Measurements from ENCODE around the gene KCNJ9.
"Not testable (repeated sequence)": the region's sequence is repeated elsewhere in the genome, so short reads cannot be mapped to it uniquely, and the experiment has no call there.

The KCNJ9 gene

DNA sequence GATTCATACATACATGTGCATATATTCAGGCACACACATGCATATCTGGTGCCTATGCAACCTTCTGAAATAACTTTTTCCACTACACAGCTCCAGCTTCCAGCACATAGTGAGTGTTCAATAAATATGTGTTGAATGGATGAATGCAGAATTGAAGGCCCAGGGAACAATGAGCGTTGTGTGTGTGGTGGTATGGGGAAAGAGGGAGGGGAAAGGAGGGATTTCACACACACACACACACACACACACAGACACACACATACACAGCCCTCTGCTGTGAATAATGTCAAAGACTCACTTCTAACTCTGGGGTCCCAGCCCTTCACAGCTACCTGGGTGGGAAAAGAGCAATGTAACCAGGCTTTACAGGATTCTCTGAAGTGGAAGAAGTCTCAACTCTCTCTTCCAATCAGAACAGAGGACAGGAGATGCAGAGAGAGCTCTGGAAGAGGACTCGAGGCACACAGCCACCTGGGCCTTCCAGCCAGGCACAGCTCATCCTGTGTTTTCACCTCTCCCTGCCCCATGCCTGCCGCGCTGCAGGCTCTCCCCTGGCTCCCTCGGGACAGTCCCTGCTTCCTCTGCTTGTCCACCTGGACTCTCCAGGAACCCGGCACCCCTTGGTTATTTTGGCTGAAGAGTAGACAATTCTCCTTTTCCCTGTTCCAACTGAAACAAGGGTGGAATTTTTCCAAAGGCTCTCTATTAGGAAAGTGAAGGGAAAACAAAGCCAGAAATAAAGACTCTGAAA, 22.5 kb downstream of the KCNJ9 start:
- no peak for DNase-seq (ENCODE audit: low spot score)
- ChIA-PET POLR2A (ENCODE audit: low non-redundant PET) (no interaction called here), CTCF (interaction anchor here (0.9 to 1.5 kb wide), 2 partner anchors 18 to 115 kb away, joined by 3 read pairs; no protein-coding TSS in a partner anchor)
- no peak overlapping the region for H3K27ac ChIP-seq
- TF ChIP-seq, protein P1, sequence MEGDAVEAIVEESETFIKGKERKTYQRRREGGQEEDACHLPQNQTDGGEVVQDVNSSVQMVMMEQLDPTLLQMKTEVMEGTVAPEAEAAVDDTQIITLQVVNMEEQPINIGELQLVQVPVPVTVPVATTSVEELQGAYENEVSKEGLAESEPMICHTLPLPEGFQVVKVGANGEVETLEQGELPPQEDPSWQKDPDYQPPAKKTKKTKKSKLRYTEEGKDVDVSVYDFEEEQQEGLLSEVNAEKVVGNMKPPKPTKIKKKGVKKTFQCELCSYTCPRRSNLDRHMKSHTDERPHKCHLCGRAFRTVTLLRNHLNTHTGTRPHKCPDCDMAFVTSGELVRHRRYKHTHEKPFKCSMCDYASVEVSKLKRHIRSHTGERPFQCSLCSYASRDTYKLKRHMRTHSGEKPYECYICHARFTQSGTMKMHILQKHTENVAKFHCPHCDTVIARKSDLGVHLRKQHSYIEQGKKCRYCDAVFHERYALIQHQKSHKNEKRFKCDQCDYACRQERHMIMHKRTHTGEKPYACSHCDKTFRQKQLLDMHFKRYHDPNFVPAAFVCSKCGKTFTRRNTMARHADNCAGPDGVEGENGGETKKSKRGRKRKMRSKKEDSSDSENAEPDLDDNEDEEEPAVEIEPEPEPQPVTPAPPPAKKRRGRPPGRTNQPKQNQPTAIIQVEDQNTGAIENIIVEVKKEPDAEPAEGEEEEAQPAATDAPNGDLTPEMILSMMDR (conservative IDR thresholded peaks at IDR 0.05; ENCODE audit: low read depth) = no peak

DNA sequence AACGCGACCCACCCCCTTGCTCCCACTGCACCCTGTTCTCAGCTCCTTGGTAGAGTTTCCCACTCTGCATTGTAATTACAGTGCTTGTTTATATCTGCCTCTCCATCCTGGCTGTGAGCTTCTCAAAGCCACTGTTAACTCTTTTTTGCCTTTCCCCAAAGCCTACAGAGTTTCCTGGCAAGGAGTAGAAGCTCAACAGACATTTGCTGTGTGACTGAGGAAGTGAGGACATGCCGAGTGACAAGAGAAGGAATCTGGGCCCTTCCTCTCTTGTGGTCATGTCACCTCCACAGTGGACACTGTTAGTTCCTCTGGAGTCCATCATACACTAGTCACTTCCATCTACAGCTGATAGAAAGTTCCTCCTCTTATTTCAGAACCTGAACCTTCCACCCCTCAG, 23.1 kb downstream of the KCNJ9 start:
- ChIA-PET POLR2A (ENCODE audit: low non-redundant PET) (no interaction called here), CTCF (interaction anchor here (0.6 to 0.9 kb wide), 3 partner anchors 19 to 187 kb away, joined by 3 to 4 read pairs (median 3); no protein-coding TSS in a partner anchor)
- no peak for DNase-seq (ENCODE audit: low spot score)
- TF ChIP-seq, protein P1 (conservative IDR thresholded peaks at IDR 0.05; ENCODE audit: low read depth) = no peak
- H3K27ac ChIP-seq = no peak overlapping the region

GRCh38 chr1:160105155-160105554, 23.8 kb downstream of the KCNJ9 start:
- no peak overlapping the region for H3K27ac ChIP-seq
- ChIA-PET CTCF (interaction anchor here (0.6 to 0.9 kb wide), 3 partner anchors 27 to 186 kb away, joined by 3 to 4 read pairs (median 3); no protein-coding TSS in a partner anchor), POLR2A (ENCODE audit: low non-redundant PET) (no interaction called here)
- TF ChIP-seq, protein P1 (conservative IDR thresholded peaks at IDR 0.05; ENCODE audit: low read depth) = no peak
- DNase-seq (ENCODE audit: low spot score) = no peak

DNA sequence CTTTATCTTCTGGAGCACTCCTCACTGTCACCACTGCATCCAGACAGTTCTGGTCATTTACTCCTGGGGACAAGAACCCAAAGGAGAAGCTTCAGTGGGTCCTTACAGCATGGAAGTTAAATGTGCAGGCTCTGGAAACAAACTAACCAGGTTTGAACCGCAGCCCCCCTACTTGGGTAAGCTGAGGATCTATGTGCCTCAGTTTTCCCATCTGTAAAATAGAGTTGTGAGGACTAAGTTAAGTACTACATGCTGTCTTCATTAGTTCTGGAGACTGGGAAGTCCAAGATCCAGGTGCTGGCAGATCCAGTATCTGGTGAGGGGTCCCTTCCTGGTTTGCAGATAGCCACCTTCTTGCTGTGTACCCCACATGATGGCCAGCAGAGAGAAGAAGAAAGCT, 26.2 kb downstream of the KCNJ9 start:
- no peak overlapping the region for H3K27ac ChIP-seq
- ChIA-PET POLR2A (ENCODE audit: low non-redundant PET) (no interaction called here), CTCF (interaction anchor here (0.8 kb wide), 1 partner anchor 31 kb away, joined by 5 read pairs; no protein-coding TSS in a partner anchor)
- no peak for DNase-seq (ENCODE audit: low spot score)
- TF ChIP-seq, protein P1 (conservative IDR thresholded peaks at IDR 0.05; ENCODE audit: low read depth) = no peak

DNA sequence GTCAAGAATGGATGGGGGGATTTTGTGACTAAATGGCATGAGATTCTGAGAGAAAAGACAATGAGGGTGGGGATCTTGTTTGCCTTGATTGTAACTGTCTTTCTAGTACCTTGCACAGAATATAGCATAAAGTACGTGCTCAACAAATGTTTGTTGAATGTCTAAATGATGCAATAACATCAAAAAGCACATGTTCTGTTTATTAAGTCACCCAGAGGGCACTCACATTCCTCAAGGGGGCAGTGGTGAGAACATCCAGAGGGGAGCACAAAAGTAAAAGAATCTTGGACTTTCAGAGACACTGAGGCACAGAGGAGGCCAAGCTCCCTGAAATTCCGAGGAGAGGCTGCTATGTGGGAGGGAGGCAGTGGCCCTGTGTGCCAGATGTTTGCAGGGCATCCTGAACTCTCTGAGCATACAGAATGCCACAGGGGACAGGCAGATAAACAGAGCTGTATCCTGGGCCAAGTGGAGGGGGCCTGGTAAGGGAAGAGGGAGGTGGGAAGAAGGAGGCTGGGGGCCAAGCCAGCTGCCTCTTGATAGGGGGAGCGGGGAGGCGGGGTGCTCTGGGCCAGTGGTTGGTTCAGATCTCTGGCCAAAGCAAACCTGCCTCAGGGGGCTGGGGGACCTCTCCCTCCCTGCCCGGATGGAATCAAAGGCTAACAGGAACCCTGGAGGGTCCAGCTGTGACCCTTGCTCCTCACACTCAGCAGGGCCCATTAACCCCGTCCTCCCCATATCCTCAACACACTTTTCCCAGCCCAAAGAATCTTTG, 27.7 kb downstream of the KCNJ9 start:
- CTCF ChIA-PET = interaction anchor here (0.6 to 1.8 kb wide), 5 partner anchors 8 to 183 kb away, joined by 3 to 5 read pairs (median 3); no protein-coding TSS in a partner anchor
- POLR2A ChIA-PET (ENCODE audit: low non-redundant PET) = no interaction called here
- no peak overlapping the region for H3K27ac ChIP-seq
- TF ChIP-seq, protein P1 (conservative IDR thresholded peaks at IDR 0.05; ENCODE audit: low read depth) = no peak
- DNase-seq (ENCODE audit: low spot score) = no peak

DNA sequence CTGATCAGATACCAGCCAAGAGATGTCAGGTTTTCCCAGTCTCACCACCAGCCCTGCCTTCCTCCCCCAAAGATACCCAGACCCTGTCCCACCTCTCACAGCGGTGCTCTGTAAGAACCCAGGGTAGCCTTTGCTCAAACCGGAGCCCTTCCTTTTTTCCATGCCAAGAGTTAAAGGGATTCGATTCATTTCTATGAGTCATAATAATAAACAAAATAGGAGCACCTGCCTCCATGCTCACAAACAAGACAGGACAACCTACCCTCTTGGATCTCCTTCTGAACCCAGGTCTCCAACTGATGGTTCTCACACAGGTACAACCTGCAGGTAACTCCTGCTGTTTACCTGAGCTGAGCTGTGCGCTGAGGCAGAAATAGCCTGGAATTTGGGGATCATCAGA, 28.3 kb downstream of the KCNJ9 start:
- TF ChIP-seq, protein P1 (conservative IDR thresholded peaks at IDR 0.05; ENCODE audit: low read depth) = no peak
- H3K27ac ChIP-seq = no peak overlapping the region
- no peak for DNase-seq (ENCODE audit: low spot score)
- POLR2A ChIA-PET (ENCODE audit: low non-redundant PET) = no interaction called here
- CTCF ChIA-PET = interaction anchor here (0.6 to 1.8 kb wide), 3 partner anchors 9 to 288 kb away, joined by 3 to 5 read pairs (median 3); no protein-coding TSS in a partner anchor

GRCh38 chr1:160111462-160111861, 30.1 kb downstream of the KCNJ9 start:
- CTCF ChIA-PET = interaction anchor here (0.7 kb wide), 1 partner anchor 21 kb away, joined by 3 read pairs; no protein-coding TSS in a partner anchor
- DNase-seq (ENCODE audit: low spot score); H3K27ac ChIP-seq; POLR2A ChIA-PET (ENCODE audit: low non-redundant PET): not testable (repeated sequence)

All from RWPE1 (cell line).